Measurements from ENCODE around the gene IMPDH2.

DNA sequence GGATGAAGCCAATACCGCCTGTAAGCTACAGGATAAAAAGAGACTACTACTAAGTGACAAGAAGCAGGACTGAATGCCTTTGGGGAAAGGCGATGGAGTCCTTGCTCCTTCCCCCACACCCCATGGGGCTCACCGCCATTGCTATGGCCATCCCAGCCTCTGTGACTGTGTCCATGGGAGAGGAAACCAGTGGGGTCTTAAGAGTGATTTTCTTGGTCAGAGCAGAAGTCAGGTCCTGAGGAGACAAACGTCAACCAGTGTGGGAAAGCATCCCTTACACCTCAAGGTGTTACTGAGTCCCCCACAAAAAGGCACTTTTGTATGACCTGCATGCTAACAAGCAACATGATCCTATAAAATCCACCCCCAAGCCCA is 913 bp downstream of the IMPDH2 start:
- TF ChIP-seq EZH2 (IDR thresholded peaks at IDR 0.05) (no peak), POLR2AphosphoS5 (IDR thresholded peaks at IDR 0.05; ENCODE audit: borderline replicate concordance, low read depth, low read length) (no peak), FOXP2 (optimal IDR thresholded peaks at IDR 0.05; ENCODE audit: control extremely low read depth, extremely low read length, insufficient read depth) (no peak)

Data from SK-N-MC (cell line).